Liver (tissue), 9 donors: ENCODE results near the gene CASQ1. TPM values are rescaled to one million over a fixed set of nuclear protein-coding genes. Genes with fewer than 3 reads are reported as not detected.

Source experiments
- DNase-seq: peaks from one replicate; pipeline ENCODE4 v3.0.0-alpha.2; 2017; ENCODE audit warnings: low spot score
- H3K27ac ChIP-seq, 2 donors: one replicate each; pipeline ENCODE4 v1.7.0; 2013; ENCODE audit warnings: inconsistent platforms in 2 of 2, low read length in 2 of 2, control low read depth in 1 of 2, low read depth in 1 of 2, mild to moderate bottlenecking in 1 of 2
- H3K27me3 ChIP-seq, 4 donors: one replicate each; pipeline versions ENCODE4 v1.6.1 to v1.7.0; 2013; ENCODE audit warnings: low read length in 3 of 4, inconsistent platforms in 1 of 4, mild to moderate bottlenecking in 1 of 4, moderate library complexity in 1 of 4; ENCODE audit not compliant: control insufficient read depth in 4 of 4, insufficient read depth in 4 of 4
- H3K36me3 ChIP-seq, 4 donors: one replicate each; pipeline versions ENCODE4 v1.6.1 to v1.7.0; 2013; ENCODE audit warnings: low read length in 3 of 4, mild to moderate bottlenecking in 3 of 4, low read depth in 1 of 4, moderate library complexity in 1 of 4; ENCODE audit not compliant: control insufficient read depth in 4 of 4, insufficient read depth in 3 of 4
- H3K4me1 ChIP-seq, 4 donors: one replicate each; pipeline versions ENCODE4 v1.6.1 to v1.7.0; 2013; ENCODE audit warnings: low read length in 3 of 4, mild to moderate bottlenecking in 3 of 4, moderate library complexity in 1 of 4; ENCODE audit not compliant: control insufficient read depth in 4 of 4, insufficient read depth in 4 of 4
- H3K4me3 ChIP-seq, 3 donors: one replicate each; pipeline versions ENCODE4 v1.6.1 to v1.7.0; 2013; ENCODE audit warnings: low read length in 3 of 3, control low read depth in 1 of 3, low read depth in 1 of 3, mild to moderate bottlenecking in 1 of 3
- H3K9ac ChIP-seq, 2 donors: one replicate each; pipeline ENCODE4 v1.7.0; 2013; ENCODE audit warnings: low read length in 2 of 2, mild to moderate bottlenecking in 2 of 2, moderate library complexity in 2 of 2, control low read depth in 1 of 2, low read depth in 1 of 2
- H3K9me3 ChIP-seq, 4 donors: one replicate each; pipeline versions ENCODE4 v1.6.1 to v1.7.0; 2013; ENCODE audit warnings: low read length in 3 of 4; ENCODE audit not compliant: control insufficient read depth in 4 of 4
- CTCF ChIP-seq: fragments of 150-350 bp; IDR thresholded peaks from 2 replicates; pipeline ENCODE4 v1.5.1; 2017; ENCODE audit warnings: improper control_type of control experiment, low read depth, low read length; ENCODE audit not compliant: missing input control
- HNF4G ChIP-seq: IDR thresholded peaks from 2 replicates; pipeline ENCODE4 v1.6.1; 2016; ENCODE audit warnings: antibody characterized with exemption
- JUND ChIP-seq, 2 donors: IDR thresholded peaks; 2 replicates each; pipeline ENCODE4 v1.6.1; 2016; ENCODE audit warnings: antibody characterized with exemption in 2 of 2
- MAX ChIP-seq: IDR thresholded peaks from 2 replicates; pipeline ENCODE4 v1.6.1; 2016; ENCODE audit warnings: antibody characterized with exemption
- NR2F2 ChIP-seq: IDR thresholded peaks from 2 replicates; pipeline ENCODE4 v1.6.1; 2016; ENCODE audit warnings: antibody characterized with exemption
- REST ChIP-seq: IDR thresholded peaks from 2 replicates; pipeline ENCODE4 v1.6.1; 2016; ENCODE audit warnings: antibody characterized with exemption, mild to moderate bottlenecking
- RXRA ChIP-seq, 2 donors: IDR thresholded peaks; 2 replicates each; pipeline ENCODE4 v1.6.1; 2017 to 2018; ENCODE audit warnings: antibody characterized with exemption in 2 of 2, mild to moderate bottlenecking in 1 of 2
- YY1 ChIP-seq: IDR thresholded peaks from 2 replicates; pipeline ENCODE4 v1.6.1; 2016; ENCODE audit warnings: antibody characterized with exemption, mild to moderate bottlenecking
- ZBTB33 ChIP-seq: IDR thresholded peaks from 2 replicates; pipeline ENCODE4 v1.6.1; 2016; ENCODE audit warnings: antibody characterized with exemption
- WGBS: extraction: QIAGEN DNeasy Blood & Tissue Kit; methylation state at CpG from one replicate; pipeline ENCODE4 v1.1.7; 2013; 5-methylcytosine and 5-hydroxymethylcytosine counted together
- polyA plus RNA-seq, 2 donors: library from polyadenylated mRNA; stranded (reverse) in 1 of 2; unstranded in 1 of 2; fragments of 200-250 nt in 1 of 2; fragments of >200 nt in 1 of 2; fragmentation: Nextera tagmentation in 1 of 2; extraction: Ambion mirVana in 1 of 2; gene quantifications; one replicate each; pipeline versions ENCODE4 v1.2.1 to v1.2.3, GENCODE V29; 2013 to 2015
- total RNA-seq, 2 donors: library from RNA; depleted of rRNA; stranded (reverse); fragments of >200 nt; gene quantifications; one replicate each; pipeline ENCODE4 v1.2.3, GENCODE V29; 2014
- donor health status: healthy.
- donor health status: healthy.
- donor health status: healthy.
- donor health status: healthy.
- donor health status: healthy.

CASQ1 gene
- total and polyA plus RNA-seq, 4 donors, result not detected

GRCh38 chr1:160200786-160201185 is 10.4 kb downstream of the CASQ1 start:
- Histone ChIP-seq H3K27ac (no peak overlapping the region), H3K27me3 (no peaks in the 10 kb centered on the region), H3K4me3 (no peak overlapping the region), H3K9me3 (no peaks in the 10 kb centered on the region), H3K9ac (no peak overlapping the region), H3K36me3 (no peaks in the 10 kb centered on the region), H3K4me1 (peaks cover 1% of the 10 kb centered on the region in 4 donors)
- no peak for DNase-seq
- no peak for TF ChIP-seq REST
- no peak for TF ChIP-seq CTCF
- TF ChIP-seq NR2F2, result no peak
- TF ChIP-seq RXRA (IDR thresholded peaks at IDR 0.05), result no peak
- no peak for TF ChIP-seq JUND (IDR thresholded peaks at IDR 0.05)
- no peak for TF ChIP-seq MAX
- no peak for TF ChIP-seq HNF4G
- 90% methylated on average over 4 of the region's 4 CpGs for WGBS

- no peaks in the 10 kb centered on the region for H3K27me3 ChIP-seq
- H3K27ac ChIP-seq, result peak overlapping the region in 1 of 2 donors; percentile 6
- no peaks in the 10 kb centered on the region for H3K9me3 ChIP-seq
- DNase-seq, result no peak
- TF ChIP-seq YY1 (no peak), ZBTB33 (no peak), REST (no peak)
- H3K4me1 ChIP-seq, result peaks cover 3 to 15% (median 7%) of the 10 kb centered on the region in 4 donors
- no peak overlapping the region for H3K9ac ChIP-seq
- H3K4me3 ChIP-seq, result peak overlapping the region in 1 of 3 donors; percentile 83
- H3K36me3 ChIP-seq, result no peaks in the 10 kb centered on the region
- 40% methylated on average over 7 of the region's 7 CpGs for WGBS
These were observed 14.3 kb downstream of the CASQ1 start for GRCh38 chr1:160204526-160205241.
